HG02884 (cell line): Measurements from ENCODE around the gene SLAMF8.

Experiments used
- ATAC-seq: cut with Tn5 transposase; IDR thresholded peaks from one replicate; pipeline ENCODE4 v1.9.1; 2021; ENCODE audit warnings: mild to moderate bottlenecking, moderate library complexity; ENCODE audit not compliant: unreplicated experiment

Gene SLAMF8

DNA sequence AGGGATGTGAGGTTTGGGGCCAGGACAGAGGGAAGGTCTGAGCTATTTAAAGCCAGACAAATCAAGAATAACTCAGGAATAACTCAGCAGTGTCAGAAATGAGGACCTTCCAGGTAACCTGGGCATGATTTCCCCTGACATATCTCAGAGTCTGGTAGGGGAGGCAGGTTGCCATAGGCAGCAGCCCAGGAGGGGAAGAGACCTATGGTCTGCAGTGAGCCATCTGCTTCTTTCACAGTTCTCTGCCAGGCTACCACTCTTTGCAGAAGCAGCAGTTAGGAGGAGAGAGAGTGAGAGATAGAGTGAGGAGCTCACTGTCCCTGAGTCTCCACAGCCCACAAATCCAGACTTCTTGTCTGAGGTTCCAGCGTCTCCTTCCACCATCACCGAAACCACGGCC is 42.1 kb downstream of the SLAMF8 start:
- ATAC-seq: no peak

DNA sequence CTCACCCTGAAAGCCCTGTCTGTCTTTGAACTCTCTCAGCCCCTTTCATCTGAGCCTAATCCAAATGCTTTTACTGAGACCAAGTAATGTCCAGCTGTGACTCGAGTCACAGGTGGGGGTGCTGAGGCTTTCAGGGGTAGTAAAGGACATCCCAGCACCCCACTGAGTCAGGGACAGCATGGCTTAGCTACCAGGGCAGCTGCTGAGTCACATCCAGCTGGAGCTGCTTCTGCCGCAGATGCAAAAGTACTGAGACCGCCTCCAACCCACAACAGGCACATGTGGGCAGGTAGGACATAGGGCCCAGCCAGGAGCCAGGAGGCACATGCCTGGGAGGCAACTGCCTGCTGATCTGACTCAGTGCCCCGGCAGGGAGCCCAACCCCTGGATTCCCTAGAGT is 42.5 kb downstream of the SLAMF8 start:
- ATAC-seq: no peak

DNA sequence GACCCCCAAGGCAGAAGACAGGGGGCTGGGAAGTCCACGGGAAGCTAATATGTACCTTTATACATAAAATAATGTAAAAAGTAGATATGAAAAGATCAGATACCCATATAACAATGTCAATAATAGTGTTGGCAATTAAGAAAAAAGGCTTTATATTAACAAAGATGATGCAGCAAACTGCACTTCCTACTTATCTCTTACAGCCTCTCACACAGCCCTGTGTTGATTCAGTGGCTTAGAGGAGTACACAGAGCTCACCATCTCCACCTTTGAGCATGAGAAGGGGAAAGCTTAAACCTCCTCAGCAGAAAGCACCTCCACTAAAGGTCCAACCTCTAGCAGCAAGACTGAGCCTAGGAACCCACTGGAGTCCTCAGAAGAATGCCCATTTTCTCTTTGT is 42.9 kb downstream of the SLAMF8 start:
- no peak for ATAC-seq

DNA sequence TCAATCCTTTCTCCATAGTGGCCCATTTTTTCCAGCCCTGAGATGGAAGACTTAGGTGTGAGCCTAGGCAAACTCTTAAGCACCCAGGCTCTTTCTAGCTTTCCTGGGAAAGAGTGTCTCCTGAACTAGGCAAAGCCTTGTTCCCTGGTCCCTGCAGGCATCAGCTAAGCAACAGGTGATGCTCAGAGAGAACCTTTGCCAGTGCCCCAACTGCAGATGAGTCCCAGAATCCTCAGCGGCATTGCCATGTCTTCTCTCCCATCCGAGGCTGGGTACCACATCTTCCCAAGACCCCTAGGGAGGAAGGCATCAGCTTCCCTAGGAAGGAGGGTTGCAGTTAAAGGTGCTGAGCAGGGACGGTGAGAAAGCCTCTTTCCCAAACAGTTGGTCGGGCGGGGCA is 44.0 kb downstream of the SLAMF8 start:
- no peak for ATAC-seq

DNA sequence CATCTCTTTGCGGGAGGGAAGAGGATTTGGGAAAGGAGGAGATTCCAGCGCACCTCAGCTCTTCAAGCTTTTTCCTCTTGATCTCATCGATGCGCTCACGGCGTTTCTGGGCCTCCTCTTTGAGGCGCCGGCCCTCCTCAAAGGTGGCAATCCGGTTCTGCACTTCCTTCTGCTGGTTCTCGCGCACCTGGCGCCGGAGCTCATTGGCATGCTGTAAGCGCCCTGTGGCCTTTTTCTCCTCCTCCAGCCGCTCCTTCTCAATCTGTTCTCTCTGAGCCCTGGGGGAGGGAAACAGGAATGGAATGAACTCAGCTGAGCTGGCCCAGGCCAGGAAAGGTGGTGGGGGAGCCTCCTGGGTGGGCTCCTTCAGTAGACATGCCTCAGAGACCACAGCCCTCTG is 46.2 kb downstream of the SLAMF8 start:
- no peak for ATAC-seq

DNA sequence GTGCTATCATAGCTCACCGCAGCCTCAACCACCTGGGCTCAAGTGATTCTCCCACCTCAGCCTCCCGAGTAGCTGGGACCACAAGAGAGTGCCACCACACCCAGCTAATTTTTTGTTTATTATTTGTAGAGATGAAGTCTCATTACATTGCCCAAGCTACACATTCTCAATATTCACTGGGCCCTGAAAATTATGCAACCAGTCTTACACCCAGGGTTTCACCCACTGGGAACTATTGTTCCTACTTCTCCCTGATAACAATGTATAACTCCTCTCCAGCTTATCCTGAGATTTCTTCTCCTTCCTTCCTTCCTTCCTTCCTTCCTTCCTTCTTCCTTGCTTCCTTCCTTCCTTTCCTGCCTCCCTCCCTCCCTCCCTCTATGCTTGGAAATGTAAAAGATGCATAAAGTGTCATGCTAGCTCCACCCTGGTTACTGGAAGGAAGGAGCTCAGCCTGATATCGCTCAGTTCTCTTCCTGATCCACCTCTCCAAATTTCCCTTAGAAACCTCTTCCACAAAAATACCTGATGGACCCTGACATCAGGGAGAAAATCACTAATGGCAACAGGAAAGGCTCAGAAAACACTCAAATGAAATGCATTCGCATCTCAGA is 47.0 kb downstream of the SLAMF8 start:
- no peak for ATAC-seq

DNA sequence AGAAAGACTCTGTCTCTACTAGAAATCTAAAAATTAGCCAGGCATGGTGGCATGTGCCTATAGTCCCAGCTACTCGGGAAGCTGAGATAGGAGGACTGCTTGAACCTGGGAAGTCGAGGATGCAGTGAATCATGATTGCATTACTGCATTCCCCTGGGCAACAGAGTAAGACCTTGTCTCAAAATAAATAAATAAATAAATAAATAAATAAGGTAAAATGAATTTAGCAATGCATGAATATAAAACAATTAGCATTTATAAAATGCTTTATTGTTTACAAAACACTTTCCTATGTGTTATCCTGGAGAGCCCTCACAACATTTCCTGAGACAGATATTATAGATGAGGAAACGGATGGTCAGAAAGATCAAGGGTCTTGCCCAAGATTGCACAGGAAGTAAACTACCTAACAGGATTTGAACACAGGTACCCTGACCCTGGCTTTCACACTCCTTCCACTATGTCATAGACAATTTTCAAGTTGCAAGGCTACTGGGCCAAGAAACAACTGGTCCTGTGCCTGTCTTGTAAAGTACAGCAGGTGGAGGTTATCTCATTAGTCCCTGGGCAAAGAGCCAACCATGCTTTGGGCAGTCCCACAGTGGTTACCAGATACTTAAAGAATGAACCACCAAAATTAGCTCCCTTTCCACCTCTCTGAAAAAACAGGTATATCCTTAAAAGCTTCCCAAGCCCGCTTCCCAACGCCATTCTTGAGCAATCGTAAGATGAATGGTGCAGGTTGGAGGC is 51.2 kb downstream of the SLAMF8 start:
- ATAC-seq: no peak

DNA sequence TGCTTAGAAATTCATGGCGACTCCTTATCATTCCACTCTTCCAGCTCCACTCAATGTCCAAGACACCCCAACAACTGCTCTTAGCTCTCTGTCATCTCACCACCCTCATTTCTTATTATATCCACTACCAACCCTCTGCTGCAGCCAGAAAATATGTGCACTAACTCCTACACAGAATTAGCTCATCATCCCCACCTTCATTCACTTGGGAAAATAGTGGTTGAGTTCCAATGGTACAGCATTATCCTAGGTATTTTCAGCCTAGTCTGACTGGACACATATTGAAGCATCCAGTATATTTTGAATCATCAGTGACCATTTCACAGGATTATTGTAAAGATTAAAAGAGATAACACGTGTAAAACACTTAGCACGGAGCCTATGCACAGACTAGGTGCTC is 52.5 kb downstream of the SLAMF8 start:
- no peak for ATAC-seq

DNA sequence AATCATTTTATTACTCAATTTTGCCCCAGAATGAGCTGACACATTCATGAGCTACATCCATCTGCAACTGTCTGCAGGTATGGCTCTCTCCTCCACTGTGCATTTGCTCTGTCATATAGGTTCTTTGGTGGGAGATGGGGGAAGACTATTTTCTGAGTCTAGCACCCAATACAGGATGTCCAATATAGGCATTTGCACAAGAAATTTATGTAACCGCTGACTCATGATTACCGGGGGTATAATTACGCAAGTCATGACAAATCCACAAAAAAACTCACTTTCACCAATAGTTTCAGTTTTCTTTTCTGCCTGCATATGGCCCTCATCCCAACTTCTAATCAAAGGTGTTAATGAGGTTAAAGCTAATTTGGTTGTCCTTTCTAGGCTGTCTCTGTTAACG is 53.3 kb downstream of the SLAMF8 start:
- ATAC-seq: no peak

DNA sequence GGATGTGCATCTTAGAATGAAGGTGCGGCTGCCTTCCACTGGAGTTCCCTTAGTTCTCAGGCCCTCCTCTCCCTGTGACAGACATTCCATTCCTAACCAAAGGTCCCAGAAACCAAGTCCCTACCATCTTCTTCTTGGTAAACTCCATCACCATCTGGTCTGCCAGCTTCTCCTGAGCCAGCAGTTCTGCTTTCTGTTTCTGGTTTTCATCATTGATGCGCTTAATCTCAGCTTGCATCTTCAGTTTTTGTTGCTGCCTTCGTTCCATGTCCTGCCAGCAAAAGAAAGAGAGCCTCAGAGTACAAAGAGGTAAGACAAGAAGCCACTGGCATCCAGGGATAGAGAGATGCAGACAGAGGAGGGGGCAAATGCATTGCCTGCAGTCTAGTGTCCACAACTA is 53.8 kb downstream of the SLAMF8 start:
- no peak for ATAC-seq

DNA sequence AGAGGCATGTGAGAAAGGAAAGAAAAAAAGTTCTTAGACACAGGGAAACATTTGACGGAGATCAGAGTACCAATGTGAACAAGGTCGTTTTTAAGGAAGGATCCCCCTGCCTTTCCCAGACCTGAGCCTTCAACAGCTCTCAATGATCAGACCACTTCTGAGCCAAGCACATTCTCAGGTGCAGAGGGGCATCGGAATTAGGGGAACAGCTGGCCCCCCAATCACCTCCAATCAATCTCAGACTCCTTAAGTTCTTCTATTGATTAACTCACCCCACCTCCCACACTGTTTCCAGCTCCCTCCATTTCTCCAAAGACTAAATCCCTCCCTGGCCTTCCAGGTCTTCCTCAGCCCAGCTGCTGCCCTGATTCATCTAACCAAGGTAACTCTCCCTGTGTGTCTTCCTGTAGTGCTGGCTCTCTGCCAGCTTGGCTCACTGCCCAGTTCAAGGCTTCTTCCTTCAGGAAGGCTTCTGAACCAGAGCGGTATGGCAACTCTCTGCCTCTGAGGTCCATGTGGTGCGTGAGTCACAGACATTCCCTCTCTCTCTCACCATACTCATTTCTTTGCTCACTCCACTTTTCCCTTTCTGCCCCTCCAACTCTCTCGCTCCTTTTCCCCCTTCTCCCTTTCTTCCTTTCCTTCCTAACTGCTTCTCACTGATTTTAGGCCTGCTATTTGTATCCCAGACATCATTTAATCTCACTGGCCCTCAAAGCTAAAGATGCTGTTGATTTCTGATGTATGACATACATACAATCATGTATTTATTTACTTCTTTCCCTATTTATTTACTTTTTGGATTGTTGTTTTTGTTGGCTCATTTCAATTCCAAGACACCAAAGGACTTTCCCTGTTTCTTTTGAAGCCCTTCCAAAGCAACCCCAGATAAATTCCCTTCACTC is 55.2 kb downstream of the SLAMF8 start:
- ATAC-seq: no peak

DNA sequence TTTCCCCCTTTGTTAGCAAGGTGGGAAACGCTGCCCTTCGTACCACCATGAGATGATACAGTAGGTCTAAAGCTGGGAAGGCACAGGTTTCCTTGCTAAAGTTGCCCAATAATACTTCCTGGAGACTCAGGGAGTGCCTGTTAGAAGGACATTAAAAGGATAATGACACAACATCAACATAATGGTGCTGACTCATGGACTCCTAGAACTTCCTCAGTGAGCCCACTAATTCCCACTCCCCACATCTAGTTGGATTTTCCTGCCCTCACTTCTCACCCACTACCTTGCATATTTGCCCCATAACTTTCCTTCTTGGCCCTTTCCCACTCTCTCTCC is 55.8 kb downstream of the SLAMF8 start:
- ATAC-seq: no peak

DNA sequence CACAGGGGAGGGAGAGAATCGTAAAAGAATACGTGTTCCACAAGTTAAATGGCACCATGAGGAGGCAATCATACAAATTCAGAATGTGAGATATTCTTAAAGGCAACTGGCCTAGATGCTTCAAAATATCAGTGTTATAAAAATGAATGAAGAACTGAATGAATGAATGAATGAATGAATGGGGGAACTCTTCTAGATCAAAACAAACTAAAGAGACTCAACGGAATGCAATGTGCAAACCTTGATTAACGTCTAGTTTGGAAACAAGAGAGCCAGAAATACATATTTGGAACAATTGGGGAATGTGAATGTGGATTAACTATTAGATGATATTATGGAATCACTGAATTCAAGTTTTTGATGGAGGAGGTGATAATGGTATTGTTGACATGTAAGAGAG is 56.5 kb downstream of the SLAMF8 start:
- ATAC-seq: no peak

DNA sequence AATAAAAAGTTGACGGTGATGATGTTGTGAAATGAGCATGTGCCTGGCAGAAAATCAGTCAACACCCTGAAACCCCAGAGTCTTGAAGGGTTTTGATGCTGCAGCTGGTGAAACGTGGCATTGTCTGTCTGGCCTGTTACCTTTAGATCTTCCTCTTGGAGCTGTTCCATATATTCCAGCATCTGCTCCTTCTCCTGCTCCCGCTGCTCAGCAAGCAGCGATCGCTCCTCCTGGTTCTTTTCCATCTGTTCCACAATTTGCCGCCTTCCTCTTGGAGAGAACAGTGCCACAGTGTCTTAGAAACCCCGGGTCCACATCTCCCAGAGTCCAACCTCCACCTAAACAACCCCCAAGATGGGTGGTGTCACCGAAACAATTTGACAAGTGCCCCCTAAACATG is 57.6 kb downstream of the SLAMF8 start:
- no peak for ATAC-seq
